Mucosa of descending colon (tissue), 3 donors: ENCODE measurements around the gene PDZK1IP1. TPM values are rescaled to one million over a fixed set of nuclear protein-coding genes. Genes with fewer than 3 reads are reported as not detected.
A peak's percentile ranks its signal among the peaks of the same experiment; 100 is the strongest.

Source experiments
- ATAC-seq: fragments of 200-7000 bp; cut with Tn5 transposase; one replicate; pipeline ENCODE4 v1.9.1; 2020; ENCODE audit warnings: mild to moderate bottlenecking, moderate library complexity
- DNase-seq, 3 donors: peaks; one replicate each; pipeline ENCODE4 v3.0.0-alpha.2; 2020
- H3K36me3 ChIP-seq: fragments of 200-600 bp; one replicate; pipeline ENCODE4 v1.8.0; 2021; ENCODE audit warnings: low read depth, mild to moderate bottlenecking
- H3K4me1 ChIP-seq: fragments of 200-600 bp; one replicate; pipeline ENCODE4 v1.8.0; 2021; ENCODE audit warnings: low read depth, mild to moderate bottlenecking
- H3K4me3 ChIP-seq: fragments of 200-600 bp; one replicate; pipeline ENCODE4 v1.8.0; 2021; ENCODE audit warnings: mild to moderate bottlenecking
- H3K9me3 ChIP-seq: fragments of 200-600 bp; one replicate; pipeline ENCODE4 v1.8.0; 2021; ENCODE audit warnings: mild to moderate bottlenecking
- intact Hi-C, 2 donors: fragments of 100-400 bp; cut with DNase I in 1 of 2; cut with micrococcal nuclease in 1 of 2; formaldehyde crosslinking; loops; one replicate each; pipeline versions ENCODE4 v1.11.0 to v1.11.1; 2022; cut with DNase I, micrococcal nuclease
- total RNA-seq, 3 donors: library from RNA; stranded (reverse); fragmentation: NEBNext Ultra II Directional in 2 of 3; extraction: Animal tissue kit (Norgen Biotek cat#: 25700) in 2 of 3; gene quantifications; one replicate each; pipeline versions ENCODE4 v1.2.1 to v1.2.4, GENCODE V29; 2021 to 2023
- TF ChIP-seq, protein P1 (sequence below): fragments of 200-600 bp; IDR thresholded peaks from one replicate; pipeline ENCODE4 v1.8.0; 2022; ENCODE audit warnings: antibody characterized with exemption, mild to moderate bottlenecking
- donor health status: DM: no; HTN: no; CAD: no; lungs with moderate emphysema.
- donor health status: DM: no; HTN: no; CAD: no.
- donor health status: DM: no; HTN: yes; CAD: no.

The PDZK1IP1 gene
- total RNA-seq, 3 donors from 2014 or later: 40.9 to 173 (median 64.4) TPM

DNA sequence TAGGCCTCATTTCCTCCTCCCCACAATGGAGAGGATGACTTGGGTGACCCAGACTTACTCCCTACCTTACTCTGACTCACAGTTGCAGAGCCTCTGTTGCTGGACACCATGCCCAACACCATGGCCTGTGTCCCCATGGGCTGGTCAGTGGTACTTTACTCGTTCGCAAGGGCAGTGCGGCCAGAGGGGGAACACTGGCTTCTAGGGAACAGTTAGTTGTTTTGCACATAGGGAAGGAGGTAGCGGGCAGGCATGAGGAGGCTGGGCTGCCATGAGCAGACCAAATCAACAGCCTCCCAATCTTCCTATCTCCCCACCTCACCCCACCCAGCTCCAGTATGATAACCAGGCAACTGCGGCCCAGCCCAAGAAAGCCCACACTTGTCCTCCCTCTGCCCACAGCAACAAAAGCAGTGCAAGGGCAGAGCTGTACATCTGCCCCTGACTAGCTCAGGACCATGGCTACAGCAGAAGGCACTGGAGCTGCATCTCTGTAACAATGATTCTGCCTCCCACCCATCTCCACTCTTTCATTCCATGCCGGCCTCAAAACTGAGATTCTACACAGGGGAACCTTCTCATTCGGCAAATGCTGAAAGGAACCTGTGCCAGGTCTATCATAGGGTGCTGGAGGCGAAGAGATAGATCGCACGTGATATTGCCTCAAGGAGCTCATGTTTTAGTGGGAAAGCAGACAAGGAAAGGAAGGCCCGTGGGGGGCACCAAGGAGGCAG lies 23.6 kb upstream of the PDZK1IP1 start:
- TF ChIP-seq, protein P1, sequence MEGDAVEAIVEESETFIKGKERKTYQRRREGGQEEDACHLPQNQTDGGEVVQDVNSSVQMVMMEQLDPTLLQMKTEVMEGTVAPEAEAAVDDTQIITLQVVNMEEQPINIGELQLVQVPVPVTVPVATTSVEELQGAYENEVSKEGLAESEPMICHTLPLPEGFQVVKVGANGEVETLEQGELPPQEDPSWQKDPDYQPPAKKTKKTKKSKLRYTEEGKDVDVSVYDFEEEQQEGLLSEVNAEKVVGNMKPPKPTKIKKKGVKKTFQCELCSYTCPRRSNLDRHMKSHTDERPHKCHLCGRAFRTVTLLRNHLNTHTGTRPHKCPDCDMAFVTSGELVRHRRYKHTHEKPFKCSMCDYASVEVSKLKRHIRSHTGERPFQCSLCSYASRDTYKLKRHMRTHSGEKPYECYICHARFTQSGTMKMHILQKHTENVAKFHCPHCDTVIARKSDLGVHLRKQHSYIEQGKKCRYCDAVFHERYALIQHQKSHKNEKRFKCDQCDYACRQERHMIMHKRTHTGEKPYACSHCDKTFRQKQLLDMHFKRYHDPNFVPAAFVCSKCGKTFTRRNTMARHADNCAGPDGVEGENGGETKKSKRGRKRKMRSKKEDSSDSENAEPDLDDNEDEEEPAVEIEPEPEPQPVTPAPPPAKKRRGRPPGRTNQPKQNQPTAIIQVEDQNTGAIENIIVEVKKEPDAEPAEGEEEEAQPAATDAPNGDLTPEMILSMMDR: no peak
- Histone ChIP-seq H3K36me3 (no peaks in the 10 kb centered on the region), H3K4me1 (no peaks in the 10 kb centered on the region), H3K9me3 (no peaks in the 10 kb centered on the region), H3K4me3 (no peak overlapping the region)
- ATAC-seq (no peak), DNase-seq (no peak)
- intact Hi-C loops: no loop called here

DNA sequence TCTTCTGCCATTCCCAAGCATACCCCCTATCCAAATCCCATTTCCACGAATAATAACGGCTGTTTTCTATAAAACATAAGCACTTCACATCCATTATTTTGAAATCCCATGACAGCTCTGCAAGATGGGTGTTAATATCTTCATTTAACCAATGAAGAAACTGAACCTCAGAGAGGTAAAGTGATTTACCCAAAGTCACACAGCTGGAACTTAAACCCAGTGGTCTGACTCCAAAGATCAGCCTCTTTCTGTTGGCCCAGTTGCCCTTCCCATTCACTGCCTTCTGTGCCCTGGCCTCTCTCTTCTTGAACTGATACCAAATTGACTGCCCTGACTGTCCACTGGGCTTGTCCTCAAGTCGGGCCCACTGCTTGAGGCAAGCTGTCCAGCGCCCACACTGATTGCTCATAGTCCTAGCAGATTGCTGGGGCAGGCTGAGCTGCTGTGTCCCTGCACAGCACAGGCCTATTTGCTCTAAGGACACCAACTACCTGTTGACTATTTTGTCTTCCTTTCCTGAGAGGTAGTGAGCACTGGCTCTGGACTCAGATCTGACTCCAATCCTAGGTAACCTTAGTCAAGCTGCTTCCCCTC lies 22.9 kb upstream of the PDZK1IP1 start:
- H3K4me3 ChIP-seq: no peak overlapping the region
- TF ChIP-seq, protein P1: no peak
- no peak for DNase-seq
- ATAC-seq: no peak
- H3K36me3 ChIP-seq: no peaks in the 10 kb centered on the region
- H3K4me1 ChIP-seq: no peaks in the 10 kb centered on the region
- no peaks in the 10 kb centered on the region for H3K9me3 ChIP-seq
- intact Hi-C loops: no loop called here

DNA sequence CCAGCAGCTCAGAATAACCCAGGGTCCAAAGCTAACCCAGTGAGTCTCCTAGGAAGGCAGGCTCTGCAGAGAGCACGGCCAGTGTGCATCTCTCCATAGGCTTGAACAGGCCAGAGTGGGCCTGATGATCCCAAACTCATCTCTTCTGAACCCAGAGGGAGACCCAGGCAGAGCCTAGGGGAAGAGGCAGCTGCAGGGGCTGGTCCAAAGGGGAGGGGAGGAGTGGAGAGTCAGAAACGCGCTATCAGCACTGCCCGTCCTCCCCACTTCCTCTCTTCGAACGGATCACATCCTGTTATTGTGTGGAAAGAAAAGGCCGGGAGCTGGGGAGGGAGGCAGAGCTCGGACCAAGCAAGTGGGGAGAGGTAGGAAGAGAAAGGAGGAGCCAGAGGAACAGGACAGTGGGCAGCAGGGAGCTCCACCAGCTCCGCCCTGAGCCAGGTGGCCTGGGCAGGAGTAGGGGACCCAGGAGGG lies 22.0 kb upstream of the PDZK1IP1 start:
- Histone ChIP-seq H3K4me3 (no peak overlapping the region), H3K36me3 (no peaks in the 10 kb centered on the region), H3K4me1 (no peaks in the 10 kb centered on the region), H3K9me3 (no peaks in the 10 kb centered on the region)
- no peak for DNase-seq
- ATAC-seq: peak; percentile 47
- intact Hi-C loops: no loop called here
- TF ChIP-seq, protein P1: no peak

DNA sequence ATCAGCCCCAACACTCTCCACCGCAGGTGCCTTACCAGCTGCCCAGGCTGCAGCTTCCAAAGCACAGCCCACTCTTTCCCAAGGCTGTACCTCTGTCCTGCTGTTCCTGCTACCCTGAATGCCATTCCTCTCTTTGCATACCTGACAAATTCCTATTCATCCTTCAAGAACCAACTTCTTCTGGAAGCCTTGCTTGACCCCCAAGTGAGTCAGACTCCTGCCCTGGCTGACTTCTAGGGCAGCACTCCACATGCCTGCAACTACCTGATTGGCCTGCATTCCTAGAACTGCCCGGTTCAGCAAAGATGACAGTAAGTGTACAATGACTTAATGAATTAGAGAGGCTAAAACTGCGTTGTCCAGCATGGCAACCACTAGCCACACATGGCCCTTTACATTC lies 20.8 kb upstream of the PDZK1IP1 start:
- ATAC-seq (no peak), DNase-seq (no peak)
- no peaks in the 10 kb centered on the region for H3K9me3 ChIP-seq
- H3K4me1 ChIP-seq: no peaks in the 10 kb centered on the region
- TF ChIP-seq, protein P1: no peak
- H3K36me3 ChIP-seq: no peaks in the 10 kb centered on the region
- intact Hi-C loops: no loop called here
- no peak overlapping the region for H3K4me3 ChIP-seq

DNA sequence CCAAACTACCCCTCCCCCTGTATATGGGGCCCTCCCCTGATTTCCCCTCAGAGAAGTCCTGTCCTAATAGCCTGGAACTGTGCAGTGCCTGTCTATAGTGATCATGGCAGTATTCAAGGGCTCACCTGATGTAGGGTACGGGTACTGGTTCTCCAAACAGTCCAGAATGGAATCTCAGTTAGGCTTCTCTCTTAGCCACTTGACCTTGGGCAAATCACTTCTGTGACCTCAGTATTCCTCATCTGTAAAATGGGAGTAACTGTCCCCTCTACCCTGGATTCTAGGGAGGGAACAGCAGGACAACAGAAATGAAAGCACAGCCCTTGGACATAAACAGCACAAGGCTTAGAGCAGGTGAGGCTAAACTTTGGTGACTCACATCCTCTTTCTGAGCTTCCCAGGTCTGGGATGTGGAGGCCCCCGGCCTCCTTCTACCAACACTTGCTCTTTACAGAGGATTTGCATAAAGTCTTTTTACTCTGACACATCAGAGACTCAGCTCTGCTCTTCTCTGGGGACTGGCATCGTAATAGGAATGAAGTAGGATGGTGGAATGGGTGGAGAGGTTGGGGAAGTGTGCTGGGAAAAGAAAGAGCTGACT lies 20.0 kb upstream of the PDZK1IP1 start:
- no peaks in the 10 kb centered on the region for H3K4me1 ChIP-seq
- H3K36me3 ChIP-seq: no peaks in the 10 kb centered on the region
- DNase-seq: no peak
- H3K4me3 ChIP-seq: no peak overlapping the region
- no peaks in the 10 kb centered on the region for H3K9me3 ChIP-seq
- TF ChIP-seq, protein P1: no peak
- intact Hi-C loops: no loop called here
- no peak for ATAC-seq
